ES-I3 (cell line): ENCODE measurements around the gene PCNP.
"Not testable (repeated sequence)": the region's sequence is repeated elsewhere in the genome, so short reads cannot be mapped to it uniquely, and the experiment has no call there.

Experiments
- H3K36me3 ChIP-seq: 2 replicates; pipeline ENCODE4 v1.6.1; 2013; ENCODE audit warnings: mild to moderate bottlenecking, low read length, control low read depth, moderate library complexity; ENCODE audit not compliant: insufficient read depth
- H3K4me1 ChIP-seq: 2 replicates; pipeline ENCODE4 v1.6.1; 2013; ENCODE audit warnings: mild to moderate bottlenecking, control low read depth, low read length; ENCODE audit not compliant: insufficient read depth
- H3K9ac ChIP-seq: 2 replicates; pipeline ENCODE4 v1.6.1; 2013; ENCODE audit warnings: low read depth, mild to moderate bottlenecking, low read length, moderate library complexity
- H3K9me3 ChIP-seq: 2 replicates; pipeline ENCODE4 v1.6.1; 2013; ENCODE audit warnings: mild to moderate bottlenecking, low read length, moderate library complexity; ENCODE audit not compliant: control insufficient read depth, insufficient read depth

The PCNP gene

GRCh38 chr3:101573449-101574387 is at the start of gene PCNP:
TSS of gene PCNP (plus strand) at chr3:101574180. CDS start at chr3:101574216, 36 bp downstream.
- Histone ChIP-seq H3K36me3 (no peaks in the 10 kb centered on the region), H3K9me3 (no peaks in the 10 kb centered on the region), H3K4me1 (peaks cover 4% of the 10 kb centered on the region; the same call in 1 of the 2 replicates), H3K9ac (peak within 1 kb of the TSS; percentile 88)

DNA sequence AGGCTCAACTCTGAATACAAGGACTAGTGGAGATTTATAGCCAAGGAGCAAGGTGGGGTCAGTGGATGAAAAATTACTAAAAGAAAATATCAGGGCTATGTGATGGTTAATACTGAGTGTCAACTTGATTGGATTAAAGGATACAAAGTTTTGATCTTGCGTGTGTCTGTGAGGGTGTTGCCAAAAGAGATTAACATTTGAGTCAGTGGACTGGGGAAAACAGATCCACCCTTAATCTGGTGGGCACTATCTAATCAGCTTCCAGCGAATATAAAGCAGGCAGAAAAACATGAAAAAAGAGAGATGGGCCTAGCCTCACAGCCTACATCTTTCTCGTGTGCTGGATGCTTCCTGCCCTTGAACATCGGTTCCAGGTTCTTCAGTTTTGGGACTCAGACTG is 46.5 kb upstream of the PCNP start:
- Histone ChIP-seq H3K9ac (no peak overlapping the region), H3K9me3 (peaks cover 2% of the 10 kb centered on the region; the same call in 1 of the 2 replicates), H3K4me1 (no peaks in the 10 kb centered on the region; the same call in 1 of the 2 replicates), H3K36me3 (no peaks in the 10 kb centered on the region; the same call in 1 of the 2 replicates)

DNA sequence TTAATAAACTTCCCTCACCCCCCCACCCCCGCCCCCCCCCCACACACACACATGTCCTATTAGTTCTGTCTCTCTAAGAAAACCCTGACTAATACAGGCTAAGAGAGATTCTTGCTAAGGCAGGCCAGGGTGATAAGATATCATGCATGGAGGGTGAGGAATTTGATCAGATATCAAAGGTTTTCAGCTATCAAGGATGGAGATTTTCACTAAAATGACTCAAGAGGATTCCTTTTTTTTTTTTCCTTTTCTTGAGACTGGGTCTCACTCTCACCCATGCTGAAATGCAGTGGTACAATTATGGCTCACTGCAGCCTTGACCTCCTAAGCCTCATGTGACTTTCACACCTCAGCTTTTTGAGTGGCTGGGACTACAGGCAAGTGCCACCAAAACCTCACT is 46.1 kb upstream of the PCNP start:
- Histone ChIP-seq H3K9me3 (peaks cover 2% of the 10 kb centered on the region; the same call in 1 of the 2 replicates), H3K36me3 (no peaks in the 10 kb centered on the region; the same call in 1 of the 2 replicates), H3K9ac (no peak overlapping the region), H3K4me1 (no peaks in the 10 kb centered on the region; the same call in 1 of the 2 replicates)

DNA sequence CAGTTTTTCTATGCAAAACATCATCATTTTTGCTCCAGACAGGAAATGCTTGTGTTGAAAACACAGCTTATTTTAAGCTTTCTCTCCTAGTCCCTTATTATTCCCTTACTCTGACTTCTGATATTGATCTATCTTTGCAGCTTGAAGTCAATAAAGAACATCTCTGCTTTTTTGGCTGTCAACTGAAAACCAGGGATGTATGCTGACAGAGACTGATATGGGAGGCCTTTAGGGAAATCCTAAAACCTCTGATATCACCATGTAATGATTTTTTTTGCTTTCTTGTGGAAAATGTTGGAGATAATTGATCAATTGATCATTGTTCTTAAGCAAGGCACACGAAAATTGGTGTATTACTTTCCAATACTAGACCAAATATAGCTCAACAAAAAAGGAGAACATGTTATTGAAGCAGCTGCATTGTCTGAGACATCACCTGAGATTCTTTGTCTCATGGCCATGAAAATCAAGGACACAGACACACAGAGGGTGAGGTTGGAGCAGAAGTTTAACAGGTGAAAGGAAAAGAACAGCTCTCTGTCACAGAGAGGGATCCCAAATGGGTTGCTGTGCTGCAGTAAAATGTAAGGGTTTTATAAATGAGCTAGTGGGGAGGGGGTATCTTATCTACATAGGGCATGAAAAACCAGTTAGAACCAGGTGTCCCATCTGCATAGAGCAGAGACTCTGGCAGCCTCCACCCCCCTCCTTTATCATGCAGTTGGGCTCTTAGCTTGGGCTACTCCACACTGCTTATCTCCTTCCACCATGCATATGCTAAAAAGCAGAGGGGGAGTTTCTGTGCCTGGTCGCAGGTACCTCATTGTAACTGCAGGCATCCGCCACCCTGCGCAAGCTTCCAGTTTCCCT is 43.9 kb upstream of the PCNP start:
- H3K9me3 ChIP-seq = peaks cover 1% of the 10 kb centered on the region; the same call in 1 of the 2 replicates
- no peaks in the 10 kb centered on the region; the same call in 1 of the 2 replicates for H3K4me1 ChIP-seq
- no peak overlapping the region for H3K9ac ChIP-seq
- no peaks in the 10 kb centered on the region; the same call in 1 of the 2 replicates for H3K36me3 ChIP-seq

DNA sequence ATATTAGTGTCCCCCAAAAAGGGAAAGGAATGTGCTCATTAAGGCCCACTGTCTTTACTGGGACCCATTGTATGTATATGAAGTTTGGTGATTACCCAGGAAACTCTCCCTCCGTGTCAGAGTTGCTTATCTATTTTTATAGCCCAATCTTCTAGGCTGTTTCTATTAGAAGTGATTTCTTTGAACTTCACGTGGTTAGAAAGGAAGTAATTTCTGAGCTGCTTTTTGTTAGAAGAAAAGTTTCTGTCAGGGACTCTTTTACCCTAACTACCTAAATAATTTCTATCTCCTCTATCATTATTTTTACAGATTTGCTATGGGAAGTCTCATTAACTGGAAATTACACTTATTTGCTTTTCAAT is 43.3 kb upstream of the PCNP start:
- no peaks in the 10 kb centered on the region; the same call in 1 of the 2 replicates for H3K36me3 ChIP-seq
- no peaks in the 10 kb centered on the region; the same call in 1 of the 2 replicates for H3K9me3 ChIP-seq
- H3K9ac ChIP-seq = no peak overlapping the region
- H3K4me1 ChIP-seq = no peaks in the 10 kb centered on the region; the same call in 1 of the 2 replicates

DNA sequence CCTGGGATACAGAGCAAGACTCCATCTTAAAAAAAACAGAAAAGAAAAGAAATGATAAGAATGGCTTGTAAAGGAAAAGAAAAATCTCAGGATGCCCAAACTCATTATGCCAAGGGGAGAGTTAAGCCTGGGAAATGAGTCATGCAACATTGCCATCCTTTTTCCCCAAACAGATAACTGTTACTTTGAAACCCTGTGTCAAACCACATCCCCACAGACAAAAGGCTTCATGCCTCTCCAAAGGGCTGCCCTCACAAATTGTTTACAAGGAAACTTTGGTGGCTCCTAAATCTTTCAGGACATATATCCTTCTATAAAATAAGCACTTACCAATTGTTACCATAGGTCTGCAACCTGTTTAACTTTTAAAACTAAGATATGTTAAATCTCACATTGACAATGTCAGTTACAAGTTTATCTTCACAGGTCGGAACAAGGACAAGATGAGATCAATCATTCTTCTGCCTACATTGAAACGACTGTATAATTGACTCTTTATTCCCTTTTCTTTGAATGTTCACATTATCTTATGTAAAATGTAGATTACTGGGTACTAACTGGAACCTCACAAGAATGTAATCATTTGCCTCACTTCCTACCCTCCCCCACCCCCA is 42.4 kb upstream of the PCNP start:
- H3K36me3 ChIP-seq = no peaks in the 10 kb centered on the region
- no peak overlapping the region for H3K9ac ChIP-seq
- H3K4me1 ChIP-seq = no peaks in the 10 kb centered on the region; the same call in 1 of the 2 replicates
- H3K9me3 ChIP-seq = no peaks in the 10 kb centered on the region; the same call in 1 of the 2 replicates

DNA sequence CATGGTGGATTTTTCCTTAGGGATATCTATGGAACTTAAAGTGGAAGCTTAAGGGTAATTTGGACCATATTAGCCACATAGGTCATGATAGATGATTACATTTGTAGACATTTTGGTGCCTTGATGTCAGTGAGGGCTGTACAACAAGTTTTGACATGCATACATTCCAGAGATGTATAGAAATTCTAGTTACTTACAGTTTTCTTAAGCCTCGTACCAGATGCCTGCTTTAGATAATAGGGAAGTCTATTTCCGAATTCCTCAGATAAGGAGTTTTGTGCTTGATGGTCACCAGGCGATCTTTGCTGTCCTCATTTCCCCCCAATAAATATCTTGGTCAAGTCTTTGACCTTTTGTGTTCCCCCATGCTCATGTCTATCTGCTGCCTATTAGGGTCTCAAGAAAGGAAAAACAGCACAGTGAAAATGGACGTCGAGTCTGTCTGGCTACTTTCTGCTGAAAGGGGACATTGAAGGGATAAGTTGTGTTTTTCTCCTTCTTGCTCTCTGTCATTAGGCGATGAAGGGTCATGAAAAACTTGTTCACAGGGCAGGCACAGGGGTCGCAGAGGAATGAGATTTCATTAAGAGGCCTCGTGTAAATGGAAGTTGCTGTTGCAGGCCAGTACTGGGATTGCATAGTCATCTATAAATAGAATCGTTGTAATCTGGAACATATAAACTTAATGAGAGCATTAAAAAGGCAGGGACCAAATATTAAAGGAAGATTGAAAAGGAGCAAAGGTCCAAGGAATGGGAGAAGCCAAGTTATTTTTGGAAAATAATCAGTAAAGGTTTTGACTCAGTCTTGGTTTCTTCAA is 41.0 kb upstream of the PCNP start:
- Histone ChIP-seq H3K4me1 (no peaks in the 10 kb centered on the region; the same call in 1 of the 2 replicates), H3K9me3 (no peaks in the 10 kb centered on the region; the same call in 1 of the 2 replicates), H3K9ac (no peak overlapping the region), H3K36me3 (no peaks in the 10 kb centered on the region)

GRCh38 chr3:101533603-101533968 is 40.4 kb upstream of the PCNP start:
- H3K9me3 ChIP-seq = no peaks in the 10 kb centered on the region; the same call in 1 of the 2 replicates
- no peaks in the 10 kb centered on the region; the same call in 1 of the 2 replicates for H3K4me1 ChIP-seq
- no peak overlapping the region for H3K9ac ChIP-seq

GRCh38 chr3:101535221-101535620 is 38.8 kb upstream of the PCNP start:
- no peaks in the 10 kb centered on the region for H3K36me3 ChIP-seq
- H3K9me3 ChIP-seq = no peaks in the 10 kb centered on the region
- no peak overlapping the region for H3K9ac ChIP-seq
- H3K4me1 ChIP-seq = no peaks in the 10 kb centered on the region; the same call in 1 of the 2 replicates

More at GRCh38 chr3:101533603-101533968, 40.4 kb upstream of the PCNP start:
- H3K36me3 ChIP-seq = no peaks in the 10 kb centered on the region

- H3K9me3 ChIP-seq = no peaks in the 10 kb centered on the region
- no peaks in the 10 kb centered on the region for H3K4me1 ChIP-seq
- no peaks in the 10 kb centered on the region for H3K36me3 ChIP-seq
- H3K9ac ChIP-seq = no peak overlapping the region
Observed at GRCh38 chr3:101536266-101536665, 37.7 kb upstream of the PCNP start.

DNA sequence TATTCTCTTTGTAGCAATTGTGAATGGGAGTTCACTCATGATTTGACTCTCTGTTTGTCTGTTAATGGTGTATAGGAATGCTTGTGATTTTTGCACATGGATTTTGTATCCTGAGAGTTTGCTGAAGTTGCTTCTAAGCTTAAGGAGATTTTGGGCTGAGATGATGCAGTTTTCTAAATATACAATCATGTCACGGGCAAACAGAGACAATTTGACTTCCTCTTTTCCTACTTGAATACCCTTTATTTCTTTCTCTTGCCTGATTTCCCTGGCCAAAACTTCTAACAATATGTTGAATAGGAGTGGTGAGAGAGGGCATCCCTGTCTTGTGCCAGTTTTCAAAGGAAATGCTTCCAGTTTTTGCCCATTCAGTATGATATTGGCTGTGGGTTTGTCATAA is 37.0 kb upstream of the PCNP start:
- H3K36me3 ChIP-seq, H3K9me3 ChIP-seq, H3K4me1 ChIP-seq, H3K9ac ChIP-seq: not testable (repeated sequence)

GRCh38 chr3:101542957-101543356 is 31.0 kb upstream of the PCNP start:
- 0 out of 2 replicates have a peak, but pooled peaks cover 5% of the 10 kb centered on the region for H3K4me1 ChIP-seq
- no peak overlapping the region for H3K9ac ChIP-seq
- 0 out of 2 replicates have a peak, but pooled peaks cover 4% of the 10 kb centered on the region for H3K9me3 ChIP-seq
- no peaks in the 10 kb centered on the region for H3K36me3 ChIP-seq

GRCh38 chr3:101544161-101544850 is 29.7 kb upstream of the PCNP start:
- Histone ChIP-seq H3K36me3 (no peaks in the 10 kb centered on the region), H3K4me1 (0 out of 2 replicates have a peak, but pooled peaks cover 5% of the 10 kb centered on the region), H3K9me3 (0 out of 2 replicates have a peak, but pooled peaks cover 4% of the 10 kb centered on the region), H3K9ac (no peak overlapping the region)
